GM12864 (cell line): ENCODE measurements around the gene ATP6V0D1.

Source experiments
- DNase-seq: peaks from one replicate; pipeline ENCODE4 v3.0.0-alpha.2; 2011; ENCODE audit warnings: low read depth
- H3K4me3 ChIP-seq: 2 replicates; pipeline ENCODE4 v1.5.1; 2011; ENCODE audit warnings: mild to moderate bottlenecking, low read depth, low read length, control low read depth
- CTCF ChIP-seq: IDR thresholded peaks from 2 replicates; pipeline ENCODE4 v1.5.1; 2011; ENCODE audit warnings: low read depth, mild to moderate bottlenecking, moderate library complexity, low read length, control low read depth, inconsistent platforms; ENCODE audit errors: missing control alignments

Gene ATP6V0D1

GRCh38 chr16:67413978-67414911 lies 66.7 kb downstream of the ATP6V0D1 start:
- DNase-seq, result no peak
- no peak for TF ChIP-seq CTCF
- no peak overlapping the region for H3K4me3 ChIP-seq

GRCh38 chr16:67412294-67412693 lies 68.7 kb downstream of the ATP6V0D1 start:
- no peak for TF ChIP-seq CTCF
- no peak overlapping the region for H3K4me3 ChIP-seq
- no peak for DNase-seq

GRCh38 chr16:67411339-67411738 lies 69.6 kb downstream of the ATP6V0D1 start:
- H3K4me3 ChIP-seq, result no peak overlapping the region
- no peak for TF ChIP-seq CTCF
- DNase-seq, result no peak

GRCh38 chr16:67409631-67410030 lies 71.3 kb downstream of the ATP6V0D1 start:
- TF ChIP-seq CTCF, result no peak
- H3K4me3 ChIP-seq, result no peak overlapping the region
- no peak for DNase-seq

- DNase-seq, result no peak
- H3K4me3 ChIP-seq, result no peak overlapping the region
- no peak for TF ChIP-seq CTCF
Measured at GRCh38 chr16:67407788-67408452, 73.0 kb downstream of the ATP6V0D1 start.

- TF ChIP-seq CTCF, result no peak
- DNase-seq, result no peak
- H3K4me3 ChIP-seq, result no peak overlapping the region
Measured at GRCh38 chr16:67407176-67407787, 73.7 kb downstream of the ATP6V0D1 start.
